Muscle of arm (tissue), 12 donors: ENCODE data around the gene SLC6A3. TPM values are rescaled to one million over a fixed set of nuclear protein-coding genes. Genes with fewer than 3 reads are reported as not detected.

Experiments used
- DNase-seq: peaks from one replicate; pipeline ENCODE4 v3.0.0-alpha.2; 2013
- polyA plus RNA-seq, 12 donors: library from polyadenylated mRNA; unstranded; fragments of 120-200 nt; gene quantifications; one replicate each; pipeline ENCODE4 v1.2.1, GENCODE V29; 2013; ENCODE audit not compliant: insufficient read length in 12 of 12

SLC6A3 gene
- polyA plus RNA-seq, 12 donors = not detected

GRCh38 chr5:1406681-1407640 lies 38.3 kb downstream of the SLC6A3 start:
- DNase-seq = no peak

DNA sequence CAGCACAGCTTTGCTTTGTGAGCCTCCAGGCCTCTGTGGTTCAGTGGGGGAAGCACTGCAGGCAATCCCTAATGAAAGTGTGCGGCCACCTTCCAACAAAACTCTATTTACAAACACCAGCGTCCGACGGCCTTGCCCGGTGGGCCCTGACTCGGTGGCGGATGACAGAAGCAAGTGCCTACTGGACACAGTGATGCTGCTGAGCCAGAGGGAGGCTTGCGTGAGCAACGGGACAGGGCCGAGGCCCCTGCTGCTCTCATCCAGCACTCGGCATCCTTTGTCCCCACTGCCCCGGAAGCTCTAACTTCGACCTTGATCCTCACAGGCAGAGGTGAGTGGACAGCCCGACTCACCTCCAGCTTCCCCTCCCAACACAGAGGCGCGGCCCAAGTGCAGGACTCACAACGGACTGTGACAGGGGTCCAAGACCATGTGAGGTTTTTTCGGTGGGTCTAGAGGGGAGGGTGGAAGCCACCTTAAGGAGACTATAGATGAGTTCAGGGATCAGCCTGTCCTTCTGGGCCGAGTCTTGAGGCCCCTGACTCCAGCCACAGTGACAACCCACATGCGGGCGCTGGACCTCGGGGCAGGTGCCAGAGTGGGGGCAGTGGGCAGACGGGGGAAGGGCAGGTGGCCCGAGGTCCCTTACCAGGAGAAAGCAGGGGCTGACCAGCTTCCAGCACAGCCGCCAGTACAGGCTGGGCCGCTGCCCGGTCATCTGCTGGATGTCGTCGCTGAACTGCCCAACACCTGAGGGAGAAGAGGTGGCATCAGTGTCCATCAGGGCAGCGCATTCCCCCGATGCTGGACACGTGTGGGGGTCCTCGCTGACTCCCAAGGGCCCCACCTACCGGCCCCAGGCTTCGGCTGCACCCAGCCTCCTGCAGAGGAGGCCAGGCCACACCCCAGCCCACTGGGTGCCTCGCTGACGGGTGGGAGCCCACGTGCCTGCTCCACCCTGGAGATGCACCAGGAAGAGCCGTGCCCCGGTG lies 39.4 kb downstream of the SLC6A3 start:
- DNase-seq = no peak

DNA sequence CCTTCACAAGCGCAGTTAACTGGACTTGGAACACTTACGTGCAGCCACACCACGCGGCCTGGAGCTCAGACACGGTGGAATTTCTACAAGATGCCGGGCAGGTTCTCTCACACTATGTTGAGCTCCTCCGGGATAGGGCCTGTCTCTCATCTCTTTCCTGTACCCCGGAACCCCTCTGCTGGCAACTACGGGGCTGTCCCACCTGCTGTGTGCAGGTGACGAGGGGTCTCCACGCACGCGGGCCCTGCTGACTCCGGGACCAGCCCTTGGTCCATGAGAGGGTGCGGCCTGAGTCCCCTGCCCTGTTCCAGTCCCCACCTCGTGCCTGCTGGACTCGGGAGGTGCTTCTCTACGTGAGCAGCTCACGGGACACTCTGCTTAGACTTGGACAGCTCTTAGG lies 40.1 kb downstream of the SLC6A3 start:
- DNase-seq = no peak

DNA sequence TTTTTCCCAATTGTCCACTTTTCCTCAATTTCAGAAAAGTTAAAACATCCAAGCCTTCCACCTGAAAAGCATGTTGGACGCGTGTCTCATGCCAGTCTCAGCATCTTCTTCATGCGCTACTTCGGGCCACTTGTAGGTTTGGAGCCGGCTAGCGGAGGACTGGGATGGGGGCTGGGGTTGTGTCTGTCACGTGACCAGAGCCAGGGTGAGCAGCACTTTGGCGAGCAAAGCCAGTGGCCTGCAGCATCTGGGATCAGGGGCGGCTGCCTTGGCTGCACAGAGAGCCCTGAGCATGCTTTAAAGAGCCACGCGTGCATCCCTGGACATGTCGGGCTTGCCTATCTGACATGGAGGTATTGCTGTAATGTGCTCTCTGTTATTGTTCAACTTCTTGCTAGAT lies 41.2 kb downstream of the SLC6A3 start:
- no peak for DNase-seq

DNA sequence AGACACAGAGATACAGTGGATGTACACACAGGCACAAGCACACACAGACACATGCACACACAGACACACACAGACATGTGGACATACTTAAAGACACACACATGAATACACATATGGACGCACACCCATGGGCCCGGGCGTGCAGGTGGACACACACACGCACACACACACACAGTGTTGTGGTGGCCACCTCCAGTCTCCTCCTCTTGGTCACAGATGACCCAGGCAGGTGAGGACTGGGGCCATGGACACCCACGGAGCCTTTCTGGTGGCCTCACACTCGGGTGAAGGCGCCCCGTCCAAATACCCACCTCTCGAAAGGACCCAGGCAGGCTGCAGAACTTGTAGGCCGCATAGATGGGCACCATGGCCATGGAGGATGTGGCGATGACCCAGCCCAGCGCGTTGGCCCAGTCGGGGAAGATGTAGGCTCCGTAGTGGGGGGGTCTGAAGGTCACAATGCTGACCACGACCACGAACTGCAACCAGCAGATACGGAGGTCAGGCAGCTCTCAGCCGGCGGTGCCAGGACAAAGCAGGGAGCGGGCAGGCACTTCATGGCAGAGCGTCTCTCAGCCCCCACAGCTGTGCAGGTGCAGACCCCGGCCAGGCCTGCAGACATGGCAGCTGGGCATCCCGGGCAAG lies 42.5 kb downstream of the SLC6A3 start:
- DNase-seq = no peak

DNA sequence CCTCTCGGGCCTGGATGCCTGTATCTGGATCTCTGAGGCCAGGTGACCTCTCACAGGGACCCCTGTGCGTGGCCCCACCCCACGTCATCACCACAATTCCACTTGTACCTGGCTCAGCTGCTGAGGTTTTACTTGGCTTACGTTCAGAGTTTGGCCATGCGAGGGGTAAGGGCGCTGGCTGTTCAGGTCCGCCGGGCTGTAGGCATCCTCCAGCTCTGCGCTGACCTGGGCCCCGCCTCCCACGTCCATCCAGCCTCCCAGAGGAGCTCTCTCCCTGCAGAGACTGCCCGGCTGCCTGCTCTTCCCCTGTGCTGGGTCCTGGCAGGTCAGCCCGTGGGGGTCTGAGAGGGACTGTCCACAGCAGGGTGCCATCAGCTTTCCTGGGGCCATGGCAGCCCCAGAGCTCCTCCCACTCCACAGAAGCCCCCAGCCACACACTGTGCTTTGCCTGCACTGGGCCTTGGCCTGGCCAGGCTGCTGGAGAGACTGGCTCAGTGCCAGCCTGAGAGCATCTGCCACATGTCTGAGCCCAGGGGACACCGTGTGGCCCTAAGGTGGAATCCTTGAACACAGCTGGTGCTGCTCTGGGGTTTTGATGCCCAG lies 43.6 kb downstream of the SLC6A3 start:
- DNase-seq = no peak

DNA sequence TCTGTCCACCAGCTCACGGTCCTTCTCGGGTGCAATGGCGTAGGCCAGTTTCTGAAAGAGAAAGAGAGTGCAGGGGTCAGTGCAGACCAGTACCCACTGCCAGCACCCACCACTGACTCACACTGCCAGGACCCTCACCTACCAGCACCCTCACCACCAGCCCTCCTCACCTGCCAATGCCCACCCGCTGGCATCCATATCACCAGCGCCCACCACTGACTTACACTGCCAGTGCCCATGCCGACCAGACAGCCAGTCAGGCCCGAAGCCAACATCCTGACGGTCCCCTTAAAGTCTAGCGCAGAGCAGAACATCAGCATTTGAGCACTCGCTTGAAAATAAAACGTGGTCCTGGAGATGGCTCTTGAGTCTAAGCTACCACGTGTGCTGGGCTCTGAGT lies 44.3 kb downstream of the SLC6A3 start:
- no peak for DNase-seq

- DNase-seq = no peak
These were observed 44.9 kb downstream of the SLC6A3 start for GRCh38 chr5:1400211-1400855.

GRCh38 chr5:1399737-1400136 lies 45.5 kb downstream of the SLC6A3 start:
- no peak for DNase-seq

DNA sequence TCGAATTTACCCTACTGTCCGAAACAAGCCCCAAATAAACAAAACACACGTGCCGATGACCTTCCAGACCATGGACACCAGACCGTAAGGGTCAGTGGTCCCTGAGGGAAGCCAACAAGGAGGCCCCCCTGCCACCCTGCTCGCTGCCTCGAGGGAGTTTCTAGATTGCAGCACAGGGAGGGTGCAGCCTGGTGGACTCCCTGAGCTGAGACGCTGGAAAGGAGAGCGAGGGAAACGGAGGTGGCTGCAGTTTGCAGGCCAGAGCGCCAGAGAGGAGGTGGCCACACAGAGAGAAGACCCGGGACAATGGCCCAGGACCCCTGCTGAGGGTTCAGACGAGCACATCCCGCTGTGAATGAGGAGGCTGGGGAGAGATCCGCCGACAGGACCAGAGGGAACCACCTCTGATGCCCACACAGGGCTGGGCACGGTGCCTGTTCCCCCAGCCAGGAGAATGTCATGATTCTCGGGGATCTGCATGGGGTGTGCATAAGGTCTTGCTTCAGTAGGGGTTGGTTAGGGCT lies 48.9 kb downstream of the SLC6A3 start:
- DNase-seq = no peak

DNA sequence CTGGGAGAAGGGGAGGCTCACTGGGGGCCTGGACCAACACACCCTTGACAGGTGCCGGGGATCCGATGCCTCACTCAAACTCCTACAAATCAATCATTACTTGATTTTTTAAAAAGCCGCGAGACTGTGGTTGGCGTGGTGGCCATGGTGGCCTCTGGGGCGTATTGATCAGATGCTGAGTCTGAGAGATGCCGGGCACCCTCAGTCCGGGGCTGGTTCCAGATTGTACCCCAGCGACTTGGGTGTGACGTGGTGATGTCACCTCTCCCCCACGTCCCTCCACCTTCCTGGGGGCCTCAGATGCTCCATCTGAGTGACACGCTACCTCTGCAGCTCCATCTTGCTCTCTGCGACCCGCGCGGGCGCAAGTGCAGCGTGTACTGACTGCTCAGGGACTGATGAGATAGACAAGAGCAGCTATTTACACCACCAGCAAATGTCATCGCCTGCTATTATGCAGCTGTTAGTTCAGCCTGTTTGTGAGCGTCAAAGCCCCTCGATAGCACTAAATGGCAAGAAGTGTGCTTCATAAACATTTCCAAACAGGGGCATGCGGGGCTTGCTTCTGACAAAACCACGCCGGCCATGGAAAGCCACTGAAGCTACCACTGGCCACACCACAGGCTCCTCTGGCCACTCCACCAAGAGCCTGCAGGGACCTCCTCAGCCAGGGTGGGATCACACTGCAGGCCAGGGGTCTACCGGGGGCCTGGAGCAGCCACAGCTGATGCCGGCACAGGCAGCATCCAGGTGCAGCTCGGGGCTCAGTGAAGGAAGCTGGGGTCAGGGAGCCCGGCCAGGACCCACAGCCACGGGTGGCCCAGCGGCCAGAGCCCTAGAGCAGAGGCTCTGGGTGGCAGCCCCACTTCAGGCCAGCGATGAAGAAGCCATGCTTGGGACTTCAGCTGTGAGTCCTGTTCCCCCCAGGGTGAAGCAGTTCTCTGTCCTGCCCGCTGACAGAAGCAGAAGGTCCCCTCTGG lies 50.1 kb downstream of the SLC6A3 start:
- DNase-seq = no peak

DNA sequence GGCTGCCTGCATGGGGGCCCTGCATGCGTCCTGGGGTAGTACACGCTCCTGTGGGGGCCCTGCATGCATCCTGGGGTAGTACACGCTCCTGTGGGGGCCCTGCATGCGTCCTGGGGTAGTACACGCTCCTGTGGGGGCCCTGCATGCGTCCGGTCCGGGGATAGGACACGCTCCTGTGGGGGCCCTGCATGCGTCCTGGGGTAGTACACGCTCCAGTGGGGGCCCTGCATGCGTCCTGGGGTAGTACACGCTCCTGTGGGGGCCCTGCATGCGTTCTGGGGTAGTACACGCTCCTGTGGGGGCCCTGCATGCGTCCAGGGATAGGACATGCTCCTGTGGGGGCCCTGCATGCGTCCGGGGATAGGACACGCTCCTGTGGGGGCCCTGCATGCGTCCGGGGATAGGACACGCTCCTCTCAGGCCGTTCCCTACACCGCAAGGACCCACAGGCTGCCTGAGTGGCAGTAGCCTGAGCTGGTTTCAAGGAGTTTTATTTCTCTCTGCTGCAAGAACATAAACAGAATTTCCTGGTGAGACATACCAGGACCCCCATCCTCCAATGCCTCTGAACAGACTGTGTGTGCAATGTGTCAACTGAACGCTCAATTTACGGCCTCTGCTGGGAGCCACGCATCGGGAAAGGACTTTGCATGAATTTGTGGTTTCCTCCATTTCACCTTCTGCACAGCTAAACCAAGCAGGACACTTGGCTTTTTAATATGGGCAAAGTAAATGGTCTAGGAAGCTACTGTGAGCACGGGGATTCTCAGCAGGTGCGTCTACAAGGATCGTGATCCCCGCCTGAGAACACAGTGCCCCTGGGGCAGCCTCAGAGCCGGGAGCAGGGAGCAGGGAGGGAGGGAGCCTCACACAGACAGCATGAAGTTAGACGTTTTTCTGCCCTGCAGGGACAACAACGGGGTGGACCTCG lies 51.4 kb downstream of the SLC6A3 start:
- DNase-seq = no peak

GRCh38 chr5:1392801-1393565 lies 52.3 kb downstream of the SLC6A3 start:
- no peak for DNase-seq

DNA sequence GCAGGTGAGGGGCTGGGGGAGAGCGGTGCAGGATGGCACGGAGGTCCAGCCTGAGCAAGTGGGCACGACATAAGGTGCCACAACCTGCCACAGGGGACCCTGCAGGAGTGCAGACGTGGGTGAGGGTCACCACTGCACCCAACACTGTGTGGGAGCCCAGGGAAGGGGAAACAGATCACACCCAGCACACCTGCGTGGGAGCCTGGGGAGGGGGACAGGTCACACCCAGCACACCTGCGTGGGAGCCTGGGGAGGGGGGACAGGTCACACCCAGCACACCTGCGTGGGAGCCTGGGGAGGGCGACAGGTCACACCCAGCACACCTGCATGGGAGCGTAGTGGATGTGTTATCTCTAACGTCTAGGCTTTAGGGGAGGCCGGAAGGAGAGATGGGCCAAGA lies 53.0 kb downstream of the SLC6A3 start:
- DNase-seq = no peak

- DNase-seq = no peak
These were observed 53.5 kb downstream of the SLC6A3 start for GRCh38 chr5:1391691-1392090.

DNA sequence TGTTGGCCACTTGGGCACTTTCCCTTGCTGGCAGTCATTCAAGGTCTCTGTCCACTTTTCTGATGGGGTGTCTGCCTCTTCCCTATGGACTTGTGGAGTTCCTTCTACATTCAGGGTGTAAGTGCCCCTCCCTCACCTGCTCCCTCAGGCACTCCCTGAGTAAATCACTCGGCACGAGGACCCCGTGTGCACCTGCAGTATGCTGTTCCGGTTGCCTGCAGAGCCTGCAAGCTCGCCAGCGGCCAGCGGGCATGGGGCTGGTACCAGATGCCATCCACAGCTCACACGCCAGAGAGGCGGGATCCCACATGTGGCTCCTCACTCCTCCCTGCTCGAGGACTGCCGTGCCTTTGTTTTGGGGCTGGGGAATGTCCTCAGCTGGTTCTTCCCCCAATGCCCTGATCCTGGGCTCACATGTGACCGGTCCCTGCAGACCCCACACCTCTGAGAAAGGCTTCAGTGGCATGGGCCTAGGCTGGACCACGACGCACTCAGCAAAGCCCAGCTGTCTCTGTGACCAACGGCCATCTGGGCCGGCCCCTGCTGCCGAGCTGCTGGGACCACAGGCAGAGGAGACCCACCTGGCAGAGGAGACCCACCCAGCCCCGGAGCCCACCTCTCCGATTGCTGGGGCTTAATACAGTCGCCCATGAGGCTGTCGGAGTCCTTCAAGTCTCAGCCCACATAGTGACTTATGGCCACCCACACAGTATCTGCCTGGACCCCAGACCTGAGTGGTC lies 54.2 kb downstream of the SLC6A3 start:
- DNase-seq = no peak

DNA sequence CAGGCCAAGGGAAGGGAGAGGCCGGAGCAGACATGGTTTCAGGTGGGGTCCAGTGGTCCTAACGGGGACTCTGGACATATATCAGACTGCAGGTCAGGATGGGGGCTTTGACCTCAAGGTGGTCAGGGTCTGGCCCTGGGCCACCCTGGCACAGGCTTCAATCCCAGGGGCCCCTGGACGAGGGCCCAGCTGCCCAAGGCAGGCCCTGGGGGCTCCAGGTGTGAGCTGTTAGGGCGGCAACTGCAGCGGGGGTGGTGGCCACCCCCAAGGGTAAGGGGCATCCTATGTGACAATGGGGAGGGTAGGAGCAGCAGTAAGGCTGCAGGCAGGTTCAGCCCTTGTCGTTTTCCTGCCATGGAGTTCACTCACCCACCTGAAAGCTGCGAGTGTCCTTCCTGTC lies 54.9 kb downstream of the SLC6A3 start:
- DNase-seq = no peak
